Head of caudate nucleus (tissue), 42 donors: Measurements from ENCODE around the gene SKAP1.
"Not testable (repeated sequence)": the region's sequence is repeated elsewhere in the genome, so short reads cannot be mapped to it uniquely, and the experiment has no call there.

Experiments used
- DNase-seq, 42 donors: peaks; one replicate each; pipeline versions ENCODE4 v3.0.0 to v3.0.0-alpha.2; 2020 to 2021; ENCODE audit warnings: mixed read lengths in 7 of 42
- intact Hi-C: fragments of 100-400 bp; cut with DNase I; formaldehyde crosslinking; loops from one replicate; pipeline ENCODE4 v1.15.0; 2022

The SKAP1 gene

DNA sequence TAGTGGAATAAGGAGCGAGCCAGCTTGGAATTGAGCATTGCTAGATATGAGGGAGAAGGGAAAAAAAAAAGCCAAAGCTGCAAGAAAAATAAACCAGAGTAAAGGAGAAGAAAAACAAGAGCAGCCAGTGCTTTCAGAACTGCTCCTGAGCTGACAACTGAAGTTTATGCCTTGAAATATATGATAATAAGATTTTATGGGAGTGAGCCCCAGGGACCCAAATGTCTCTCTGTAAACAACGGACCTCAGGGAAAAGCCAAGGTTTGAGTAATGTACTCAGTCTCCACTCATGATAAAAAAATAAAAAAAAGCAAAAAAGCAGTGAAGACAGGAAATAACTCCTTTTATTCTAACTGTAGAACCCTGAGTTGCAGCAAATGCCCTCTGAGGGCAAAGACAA is 189.9 kb downstream of the SKAP1 start:
- no peak for DNase-seq
- intact Hi-C loops, result no loop called here

GRCh38 chr17:48239603-48239995 is 190.4 kb downstream of the SKAP1 start:
- intact Hi-C loops, result no loop called here
- DNase-seq, result no peak

- DNase-seq, result no peak
- intact Hi-C loops, result no loop called here
Measured at GRCh38 chr17:48238933-48239602, 190.9 kb downstream of the SKAP1 start.

DNA sequence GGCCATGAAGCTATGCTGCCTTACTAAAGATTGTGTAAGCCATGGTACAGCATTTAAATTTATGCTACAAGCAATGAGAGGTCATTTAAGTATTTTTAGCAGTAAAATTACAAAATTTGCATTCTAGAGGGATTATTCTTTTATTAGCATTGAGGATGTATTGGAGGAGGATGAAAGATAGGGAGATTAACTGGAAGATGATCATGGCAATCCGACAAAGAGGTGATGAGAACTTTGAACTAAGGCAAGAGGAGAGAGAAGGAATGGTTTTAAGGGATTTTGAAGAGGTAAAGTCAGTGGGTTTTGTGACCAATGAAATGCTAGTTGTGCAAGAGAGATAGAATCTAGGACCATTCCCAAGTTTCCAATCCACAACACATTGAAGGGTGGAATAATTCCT is 192.6 kb downstream of the SKAP1 start:
- intact Hi-C loops, result no loop called here
- no peak for DNase-seq

- no peak for DNase-seq
- intact Hi-C loops, result no loop called here
Measured at GRCh38 chr17:48236681-48237134, 193.3 kb downstream of the SKAP1 start.

DNA sequence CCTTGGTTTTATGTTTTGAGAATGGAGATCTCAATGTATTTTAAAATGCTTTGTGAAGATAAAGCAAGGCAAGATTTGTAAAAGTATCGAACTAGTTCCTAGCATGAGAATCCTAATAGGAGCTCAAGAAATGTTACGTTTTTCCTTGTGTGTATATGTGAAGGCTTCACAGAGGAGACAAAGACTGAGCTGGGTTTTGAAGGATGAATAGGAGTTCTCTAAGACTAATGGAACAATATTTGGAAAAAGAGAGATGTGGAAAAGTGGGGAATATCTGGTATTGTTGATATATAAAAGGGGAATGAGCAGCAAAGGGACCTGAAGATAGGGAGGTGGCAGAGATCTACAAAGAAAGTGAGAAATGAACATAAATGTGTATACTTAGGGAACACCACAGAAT is 195.1 kb downstream of the SKAP1 start:
- intact Hi-C loops, result no loop called here
- no peak for DNase-seq

GRCh38 chr17:48231995-48232959 is 197.7 kb downstream of the SKAP1 start:
- intact Hi-C loops, result no loop called here
- no peak for DNase-seq

DNA sequence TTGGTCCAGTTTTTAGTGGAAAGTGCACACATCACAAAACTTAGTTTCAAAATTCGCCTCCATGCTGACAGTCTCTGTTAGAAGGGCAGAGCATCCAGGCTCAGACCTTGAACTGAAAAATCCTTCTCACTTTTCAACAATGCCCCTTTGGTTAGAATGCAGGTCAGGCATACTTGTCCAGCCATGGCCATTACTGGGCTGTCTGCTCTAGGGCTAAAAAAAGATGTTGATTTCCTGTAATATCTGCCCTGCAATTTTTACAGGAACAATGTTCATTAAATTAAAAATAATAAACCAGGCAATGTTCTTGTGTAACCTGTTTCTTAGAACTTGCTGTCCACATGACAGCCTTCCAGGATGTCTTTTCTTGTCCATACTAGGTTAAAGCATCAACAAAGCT is 200.1 kb downstream of the SKAP1 start:
- intact Hi-C loops, result no loop called here
- no peak for DNase-seq

DNA sequence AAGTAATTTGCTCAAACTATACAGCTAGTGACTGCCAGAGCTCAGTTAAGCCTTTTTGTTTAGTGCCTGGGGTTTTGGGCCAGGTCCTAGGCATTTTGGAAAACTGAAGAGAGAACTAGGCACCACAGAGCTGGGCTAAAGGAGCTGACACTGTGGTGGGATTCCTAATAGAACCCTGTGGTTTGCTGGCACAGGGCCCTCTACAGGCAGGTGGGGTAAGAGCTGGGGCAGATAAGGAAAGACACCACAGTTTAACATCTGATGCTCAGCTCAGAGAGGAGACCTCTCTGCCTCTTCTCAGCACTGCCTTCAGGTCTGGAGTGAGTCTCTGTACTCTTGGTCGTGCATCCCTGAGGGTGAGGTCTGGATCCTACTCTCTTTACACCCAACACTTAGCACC is 201.3 kb downstream of the SKAP1 start:
- DNase-seq, result no peak
- intact Hi-C loops, result no loop called here

- intact Hi-C loops, result no loop called here
- no peak for DNase-seq
Measured at GRCh38 chr17:48225725-48226567, 204.1 kb downstream of the SKAP1 start.

DNA sequence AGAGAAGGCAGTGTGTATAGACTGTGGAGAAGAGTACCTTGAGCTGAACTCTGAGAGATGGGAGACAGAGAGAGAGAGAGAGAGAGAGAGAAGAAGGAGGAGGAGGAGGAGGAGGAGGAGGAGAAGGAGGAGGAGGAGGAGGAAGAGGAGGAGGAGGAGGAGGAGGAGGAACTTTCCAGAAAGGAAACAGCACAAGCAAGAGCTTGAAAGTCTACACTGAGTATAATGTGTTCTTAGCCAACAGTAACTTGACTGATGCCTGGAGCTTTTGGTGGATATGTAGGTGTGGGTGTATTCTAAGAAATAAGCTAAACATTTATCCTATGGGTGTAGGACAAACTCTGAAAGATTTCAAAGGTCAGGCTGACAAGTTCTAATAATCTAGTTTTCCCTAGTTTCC is 206.1 kb downstream of the SKAP1 start:
- DNase-seq, result no peak
- intact Hi-C loops, result no loop called here

GRCh38 chr17:48219617-48220016 is 210.4 kb downstream of the SKAP1 start:
- DNase-seq, result no peak
- intact Hi-C loops, result no loop called here

- intact Hi-C loops, result no loop called here
- peak in 6 of 42 donors; percentile 3 to 16 (median 10) for DNase-seq
Measured at GRCh38 chr17:48215583-48216139, 214.4 kb downstream of the SKAP1 start.

DNA sequence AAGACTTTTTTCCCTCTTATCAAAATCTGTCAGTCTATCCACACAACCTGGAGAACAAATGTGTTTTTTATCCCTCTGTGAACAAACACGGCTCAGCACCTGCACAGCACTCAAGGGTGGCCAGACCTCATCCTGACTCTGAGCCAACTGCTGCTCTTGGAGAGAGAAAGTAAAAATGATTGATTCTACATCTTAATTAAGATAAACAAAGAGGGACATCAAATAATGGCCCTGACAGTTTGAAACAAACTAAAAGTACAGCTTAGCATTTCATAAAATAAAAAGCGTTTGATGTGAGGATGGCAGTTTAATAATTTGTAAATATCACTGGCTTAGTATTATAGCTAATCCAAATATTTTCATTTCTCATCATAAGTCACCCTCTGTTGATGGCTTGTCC is 216.2 kb downstream of the SKAP1 start:
- intact Hi-C loops, result no loop called here
- DNase-seq, result no peak

GRCh38 chr17:48211787-48212186 is 218.2 kb downstream of the SKAP1 start:
- intact Hi-C loops, result no loop called here
- no peak for DNase-seq

DNA sequence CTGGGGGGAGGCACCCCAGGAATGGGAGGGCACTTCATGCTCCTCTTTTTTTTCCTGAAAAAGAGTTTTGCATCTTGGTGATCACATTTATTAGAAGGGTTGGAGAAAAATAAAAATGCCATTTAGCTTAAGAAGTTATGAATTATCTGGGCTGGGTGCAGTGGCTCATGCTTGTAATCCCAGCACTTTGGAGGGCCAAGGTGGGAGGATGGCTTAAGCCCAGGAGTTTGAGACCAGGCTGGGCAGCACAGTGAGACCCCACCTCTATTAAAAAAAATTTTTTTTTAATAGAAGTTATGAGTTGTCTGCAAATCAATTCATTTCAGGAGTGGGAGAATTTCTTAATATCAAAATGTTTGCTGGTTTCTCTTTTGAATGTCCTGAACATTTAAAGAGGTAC is 219.0 kb downstream of the SKAP1 start:
- intact Hi-C loops, result no loop called here
- DNase-seq, result no peak

DNA sequence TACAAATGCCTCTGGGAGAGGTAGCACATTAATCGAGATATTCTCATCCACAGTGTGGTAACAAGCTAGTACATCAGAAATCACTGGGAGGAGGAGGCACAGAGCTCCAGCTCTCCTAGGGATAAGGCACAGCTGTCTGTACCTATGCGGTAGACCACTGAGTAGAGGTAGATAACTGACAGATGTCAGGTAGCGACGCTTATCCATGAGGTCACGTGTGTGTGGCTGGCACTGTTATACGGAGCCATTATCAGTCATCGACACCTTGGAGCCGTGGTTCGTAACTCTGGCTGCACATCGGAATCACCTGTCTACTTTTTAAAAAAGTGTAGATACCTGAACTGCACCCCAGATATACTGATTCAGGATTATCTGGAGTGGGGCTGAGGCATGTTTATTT is 220.0 kb downstream of the SKAP1 start:
- no peak for DNase-seq
- intact Hi-C loops, result no loop called here

DNA sequence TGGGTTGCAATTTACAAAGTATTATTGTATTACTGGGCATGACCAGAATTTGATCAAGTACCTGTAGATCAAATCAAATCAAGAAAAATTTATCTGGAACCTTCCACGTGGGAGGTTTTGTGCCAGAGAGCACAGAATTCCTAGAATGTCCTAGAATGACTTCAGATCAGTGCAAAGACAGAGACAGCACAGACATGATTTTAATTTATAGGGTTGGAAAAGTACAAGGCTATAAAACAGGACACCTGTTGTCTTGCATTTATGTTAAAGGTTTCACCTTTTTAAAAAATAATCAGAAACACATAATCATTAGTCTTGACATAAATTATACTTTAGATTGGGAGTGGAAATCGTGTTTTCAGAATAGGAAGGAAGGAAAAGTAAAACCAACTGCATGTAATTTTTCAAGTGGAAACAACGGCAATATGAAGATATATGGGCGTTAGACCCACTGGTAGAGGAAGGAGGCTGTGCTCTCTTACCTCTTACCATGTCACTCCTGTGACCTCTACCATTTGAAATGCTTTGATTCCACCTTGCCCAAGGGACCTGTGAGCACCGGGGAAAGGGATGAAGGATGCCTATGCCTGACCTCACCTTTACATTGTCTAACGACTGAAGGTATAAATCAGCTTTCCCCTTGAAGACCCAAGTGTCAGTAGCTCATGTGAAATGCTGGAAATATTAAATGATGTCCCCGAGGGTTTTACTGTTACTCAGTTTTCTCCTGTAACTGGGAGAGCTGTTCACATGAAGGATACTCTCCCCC is 222.1 kb downstream of the SKAP1 start:
- DNase-seq, result no peak
- intact Hi-C loops, result no loop called here

GRCh38 chr17:48207036-48207435 is 223.0 kb downstream of the SKAP1 start:
- intact Hi-C loops, DNase-seq: not testable (repeated sequence)
